HCT116 (cell line): ENCODE measurements around the gene ATXN1. TPM values are rescaled to one million over a fixed set of nuclear protein-coding genes. Genes with fewer than 3 reads are reported as not detected.

ENCODE experiments used
- ATAC-seq: fragments of 200-7000 bp; cut with Tn5 transposase; 2 replicates; pipeline ENCODE4 v1.9.1; 2020; ENCODE audit warnings: mild to moderate bottlenecking, moderate library complexity
- BruUV-seq: library from RNA; stranded (reverse); fragments of 400-500 nt; replicated peaks from 2 replicates; lab custom pipeline; 2021; lab: Mats Ljungman, UMichigan
- CTCF ChIA-PET: fragments of 300-600 bp; sonication (Branson Sonifier 250); formaldehyde crosslinking; loops from one replicate; lab custom pipeline; 2021; ENCODE audit warnings: antibody characterized with exemption; lab: Charles Lee
- POLR2A ChIA-PET: fragments of 300-600, 350-600 bp; sonication (Branson Sonifier 250); formaldehyde crosslinking; loops from one replicate; lab custom pipeline; 2021; ENCODE audit warnings: antibody characterized with exemption; lab: Charles Lee
- RAD21 ChIA-PET, 2 experiments: fragments of 300-600 bp; sonication (Branson Sonifier 250); formaldehyde crosslinking; loops; one replicate each; lab custom pipeline; 2023; ENCODE audit warnings: low total read pairs in 2 of 2; ENCODE audit not compliant: uncharacterized antibody in 2 of 2, unreplicated experiment in 2 of 2, low non-redundant PET in 1 of 2; lab: Charles Lee
- DNase-seq: peaks from one replicate; pipeline ENCODE4 v3.0.0-alpha.2; 2010; ENCODE audit warnings: low read depth, low spot score
- H2AFZ ChIP-seq: fragments of 200-600 bp; shearing (Covaris generic), sonication (generic); 2 replicates; pipeline ENCODE4 v1.6.1; 2017; ENCODE audit warnings: low read depth, mixed run types, mixed read lengths, antibody characterized with exemption, low read length; ENCODE audit not compliant: poor library complexity, severe bottlenecking
- H3K27ac ChIP-seq: 2 replicates; pipeline ENCODE4 v1.5.1; 2012; ENCODE audit warnings: low read depth, low read length
- H3K27me3 ChIP-seq: fragments of 200-600 bp; sonication (generic); 2 replicates; pipeline ENCODE4 v1.6.1; 2016; ENCODE audit warnings: mixed run types, low read length, mixed read lengths; ENCODE audit not compliant: insufficient read depth
- H3K36me3 ChIP-seq, 2 experiments: fragments of 200-500 bp in 1 of 2; fragments of 200-600 bp in 1 of 2; sonication (Bioruptor generic) in 1 of 2; sonication (generic) in 1 of 2; 2 replicates each; pipeline versions ENCODE4 v1.5.1 to v1.6.1; 2014 to 2016; ENCODE audit warnings: low read length in 2 of 2, inconsistent platforms in 1 of 2, mixed read lengths in 1 of 2, mixed run types in 1 of 2; ENCODE audit not compliant: insufficient read depth in 2 of 2, control insufficient read depth in 1 of 2
- H3K4me1 ChIP-seq, 2 experiments: fragments of 200-600 bp in 1 of 2; sonication (generic) in 1 of 2; 2 replicates each; pipeline versions ENCODE4 v1.5.1 to v1.6.1; 2012 to 2017; ENCODE audit warnings: low read length in 2 of 2, inconsistent platforms in 1 of 2, mild to moderate bottlenecking in 1 of 2, mixed read lengths in 1 of 2, mixed run types in 1 of 2, moderate library complexity in 1 of 2; ENCODE audit not compliant: insufficient read depth in 2 of 2, control insufficient read depth in 1 of 2
- H3K4me2 ChIP-seq: fragments of 200-600 bp; sonication (generic); 2 replicates; pipeline ENCODE4 v1.6.1; 2017; ENCODE audit warnings: mixed run types, low read length, mixed read lengths
- H3K4me3 ChIP-seq, 2 experiments: fragments of 200-600 bp in 1 of 2; sonication (generic) in 1 of 2; replicated peaks in 1 of 2; 2 replicates each; pipeline ENCODE4 v1.5.1; 2011 to 2016; ENCODE audit warnings: low read length in 2 of 2, control low read depth in 1 of 2, low read depth in 1 of 2, mild to moderate bottlenecking in 1 of 2, mixed read lengths in 1 of 2, mixed run types in 1 of 2
- H3K79me2 ChIP-seq: fragments of 200-600 bp; sonication (generic); 2 replicates; pipeline ENCODE4 v1.6.1; 2017; ENCODE audit warnings: mild to moderate bottlenecking, mixed run types, low read length, moderate library complexity, mixed read lengths; ENCODE audit not compliant: insufficient read depth
- H3K9ac ChIP-seq: fragments of 200-600 bp; sonication (generic); 2 replicates; pipeline ENCODE4 v1.6.1; 2016; ENCODE audit warnings: low read length, mixed read lengths
- H3K9me2 ChIP-seq: fragments of 200-600 bp; sonication (generic), shearing (Covaris generic); 2 replicates; pipeline ENCODE4 v1.6.1; 2017; ENCODE audit warnings: mixed run types, mild to moderate bottlenecking, moderate library complexity; ENCODE audit not compliant: insufficient read depth
- H3K9me3 ChIP-seq, 2 experiments: fragments of 200-500 bp in 1 of 2; fragments of 200-600 bp in 1 of 2; sonication (Bioruptor generic) in 1 of 2; sonication (generic) in 1 of 2; 2 replicates each; pipeline ENCODE4 v1.6.1; 2014 to 2017; ENCODE audit warnings: low read length in 2 of 2, mixed read lengths in 2 of 2, inconsistent platforms in 1 of 2, low read depth in 1 of 2, mild to moderate bottlenecking in 1 of 2, mixed run types in 1 of 2, moderate library complexity in 1 of 2; ENCODE audit not compliant: control insufficient read depth in 1 of 2, insufficient read depth in 1 of 2
- H4K20me1 ChIP-seq: fragments of 200-600 bp; sonication (generic), shearing (Covaris generic); 2 replicates; pipeline ENCODE4 v1.6.1; 2017; ENCODE audit warnings: mixed run types, mild to moderate bottlenecking, moderate library complexity; ENCODE audit not compliant: insufficient read depth
- ATF3 ChIP-seq: IDR thresholded peaks from 2 replicates; pipeline ENCODE4 v1.6.1; 2012
- EGR1 ChIP-seq: IDR thresholded peaks from 2 replicates; pipeline ENCODE4 v1.6.1; 2012; ENCODE audit warnings: low read depth
- EZH2 ChIP-seq: fragments of 200-600 bp; sonication (generic); IDR thresholded peaks from 2 replicates; pipeline ENCODE4 v1.6.1; 2017; ENCODE audit warnings: antibody characterized with exemption, mixed run types
- EZH2phosphoT487 ChIP-seq: fragments of 200-600 bp; IDR thresholded peaks from 2 replicates; pipeline ENCODE4 v1.6.1; 2018; ENCODE audit warnings: antibody characterized with exemption, borderline replicate concordance
- FOSL1 ChIP-seq: IDR thresholded peaks from 2 replicates; pipeline ENCODE4 v1.6.1; 2012; ENCODE audit warnings: low read depth
- MAX ChIP-seq: IDR thresholded peaks from 2 replicates; pipeline ENCODE4 v1.6.1; 2012
- POLR2A ChIP-seq: IDR thresholded peaks from 2 replicates; pipeline ENCODE4 v1.7.0; 2011; ENCODE audit warnings: borderline replicate concordance; ENCODE audit not compliant: insufficient read depth, insufficient read length; ENCODE audit errors: extremely low read depth
- RAD21 ChIP-seq: IDR thresholded peaks from 2 replicates; pipeline ENCODE4 v1.6.1; 2012; ENCODE audit warnings: low read depth, mild to moderate bottlenecking
- SIN3A ChIP-seq: IDR thresholded peaks from 2 replicates; pipeline ENCODE4 v1.6.1; 2012; ENCODE audit warnings: low read depth
- SP1 ChIP-seq: IDR thresholded peaks from 2 replicates; pipeline ENCODE4 v1.6.1; 2012; ENCODE audit warnings: low read depth
- SRF ChIP-seq: IDR thresholded peaks from 2 replicates; pipeline ENCODE4 v1.6.1; 2012; ENCODE audit warnings: low read depth
- ZBTB33 ChIP-seq: IDR thresholded peaks from 2 replicates; pipeline ENCODE4 v1.6.1; 2011; ENCODE audit warnings: mild to moderate bottlenecking, low read length, moderate library complexity; ENCODE audit not compliant: insufficient replicate concordance; ENCODE audit errors: extremely low read depth
- ZFX ChIP-seq: fragments of 450-650 bp; IDR thresholded peaks from 2 replicates; pipeline ENCODE4 v1.6.1; 2017
- ZNF274 ChIP-seq: fragments of 200-500 bp; sonication (Bioruptor generic); IDR thresholded peaks from 2 replicates; pipeline ENCODE4 v1.6.1; 2014; ENCODE audit warnings: mild to moderate bottlenecking, low read depth, low read length, inconsistent platforms
- intact Hi-C: fragments of 100-400 bp; cut with micrococcal nuclease; formaldehyde crosslinking; loops from 2 replicates; pipeline ENCODE4 v1.10.0; 2022
- total RNA-seq: library from RNA; stranded (reverse); gene quantifications from one replicate; pipeline ENCODE4 v1.2.1, GENCODE V29; 2021; ENCODE audit not compliant: unreplicated experiment
- TF ChIP-seq, protein P1 (sequence below): IDR thresholded peaks from 2 replicates; pipeline ENCODE4 v1.6.1; 2012; ENCODE audit warnings: low read depth
- TF ChIP-seq, protein P2 (sequence below), 3 experiments: fragments of 200-600 bp in 1 of 3; sonication (generic) in 1 of 3; IDR thresholded peaks in 2 of 3; conservative IDR thresholded peaks in 1 of 3; 2 replicates each; pipeline ENCODE4 v1.5.1; 2012 to 2017; ENCODE audit warnings: low read depth in 2 of 3, low read length in 2 of 3, antibody characterized with exemption in 1 of 3, borderline replicate concordance in 1 of 3, control low read depth in 1 of 3, mild to moderate bottlenecking in 1 of 3, mixed read lengths in 1 of 3, mixed run types in 1 of 3, moderate library complexity in 1 of 3; ENCODE audit not compliant: insufficient read depth in 1 of 3

Gene ATXN1
- total RNA-seq, 1 experiment from 2014 or later = 21.0 TPM

GRCh38 chr6:16335176-16335575, 426.1 kb downstream of the ATXN1 start:
- H3K4me2 ChIP-seq = no peak overlapping the region
- no peak for ATAC-seq
- H3K4me1 ChIP-seq = peaks cover 13 to 51% of the 10 kb centered on the region in 2 experiments; a peak in 3 of 4 replicates
- H3K27me3 ChIP-seq = no peaks in the 10 kb centered on the region
- intact Hi-C loops = no loop called here
- H3K27ac ChIP-seq = no peak overlapping the region
- no peak overlapping the region for H3K9ac ChIP-seq
- no peak overlapping the region for H2AFZ ChIP-seq
- no peaks in the 10 kb centered on the region for H3K36me3 ChIP-seq
- RAD21 ChIA-PET = no interaction called here
- BruUV-seq = no TSS peak
- CTCF ChIA-PET = interaction anchor here (0.6 to 1.0 kb wide), 3 partner anchors 15 to 197 kb away, joined by 3 read pairs; no protein-coding TSS in a partner anchor
- TF ChIP-seq FOSL1 = no peak
- no peak for TF ChIP-seq MAX
- TF ChIP-seq, protein P1, sequence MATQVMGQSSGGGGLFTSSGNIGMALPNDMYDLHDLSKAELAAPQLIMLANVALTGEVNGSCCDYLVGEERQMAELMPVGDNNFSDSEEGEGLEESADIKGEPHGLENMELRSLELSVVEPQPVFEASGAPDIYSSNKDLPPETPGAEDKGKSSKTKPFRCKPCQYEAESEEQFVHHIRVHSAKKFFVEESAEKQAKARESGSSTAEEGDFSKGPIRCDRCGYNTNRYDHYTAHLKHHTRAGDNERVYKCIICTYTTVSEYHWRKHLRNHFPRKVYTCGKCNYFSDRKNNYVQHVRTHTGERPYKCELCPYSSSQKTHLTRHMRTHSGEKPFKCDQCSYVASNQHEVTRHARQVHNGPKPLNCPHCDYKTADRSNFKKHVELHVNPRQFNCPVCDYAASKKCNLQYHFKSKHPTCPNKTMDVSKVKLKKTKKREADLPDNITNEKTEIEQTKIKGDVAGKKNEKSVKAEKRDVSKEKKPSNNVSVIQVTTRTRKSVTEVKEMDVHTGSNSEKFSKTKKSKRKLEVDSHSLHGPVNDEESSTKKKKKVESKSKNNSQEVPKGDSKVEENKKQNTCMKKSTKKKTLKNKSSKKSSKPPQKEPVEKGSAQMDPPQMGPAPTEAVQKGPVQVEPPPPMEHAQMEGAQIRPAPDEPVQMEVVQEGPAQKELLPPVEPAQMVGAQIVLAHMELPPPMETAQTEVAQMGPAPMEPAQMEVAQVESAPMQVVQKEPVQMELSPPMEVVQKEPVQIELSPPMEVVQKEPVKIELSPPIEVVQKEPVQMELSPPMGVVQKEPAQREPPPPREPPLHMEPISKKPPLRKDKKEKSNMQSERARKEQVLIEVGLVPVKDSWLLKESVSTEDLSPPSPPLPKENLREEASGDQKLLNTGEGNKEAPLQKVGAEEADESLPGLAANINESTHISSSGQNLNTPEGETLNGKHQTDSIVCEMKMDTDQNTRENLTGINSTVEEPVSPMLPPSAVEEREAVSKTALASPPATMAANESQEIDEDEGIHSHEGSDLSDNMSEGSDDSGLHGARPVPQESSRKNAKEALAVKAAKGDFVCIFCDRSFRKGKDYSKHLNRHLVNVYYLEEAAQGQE = no peak
- no peak for TF ChIP-seq RAD21
- TF ChIP-seq ATF3 = no peak
- TF ChIP-seq SIN3A = no peak
- TF ChIP-seq, protein P2, sequence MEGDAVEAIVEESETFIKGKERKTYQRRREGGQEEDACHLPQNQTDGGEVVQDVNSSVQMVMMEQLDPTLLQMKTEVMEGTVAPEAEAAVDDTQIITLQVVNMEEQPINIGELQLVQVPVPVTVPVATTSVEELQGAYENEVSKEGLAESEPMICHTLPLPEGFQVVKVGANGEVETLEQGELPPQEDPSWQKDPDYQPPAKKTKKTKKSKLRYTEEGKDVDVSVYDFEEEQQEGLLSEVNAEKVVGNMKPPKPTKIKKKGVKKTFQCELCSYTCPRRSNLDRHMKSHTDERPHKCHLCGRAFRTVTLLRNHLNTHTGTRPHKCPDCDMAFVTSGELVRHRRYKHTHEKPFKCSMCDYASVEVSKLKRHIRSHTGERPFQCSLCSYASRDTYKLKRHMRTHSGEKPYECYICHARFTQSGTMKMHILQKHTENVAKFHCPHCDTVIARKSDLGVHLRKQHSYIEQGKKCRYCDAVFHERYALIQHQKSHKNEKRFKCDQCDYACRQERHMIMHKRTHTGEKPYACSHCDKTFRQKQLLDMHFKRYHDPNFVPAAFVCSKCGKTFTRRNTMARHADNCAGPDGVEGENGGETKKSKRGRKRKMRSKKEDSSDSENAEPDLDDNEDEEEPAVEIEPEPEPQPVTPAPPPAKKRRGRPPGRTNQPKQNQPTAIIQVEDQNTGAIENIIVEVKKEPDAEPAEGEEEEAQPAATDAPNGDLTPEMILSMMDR (IDR thresholded peaks at IDR 0.05 in 2 of 3, conservative IDR thresholded peaks at IDR 0.05 in 1 of 3; ENCODE audit: borderline replicate concordance in 1 of 3, insufficient read depth in 1 of 3, low read depth in 2 of 3, low read length in 2 of 3) = no peak
- TF ChIP-seq SRF = no peak
- TF ChIP-seq ZBTB33 = no peak
- TF ChIP-seq ZFX = no peak
- no peak for TF ChIP-seq EZH2phosphoT487
- TF ChIP-seq SP1 = no peak
- no peak for TF ChIP-seq ZNF274
- no peak for TF ChIP-seq EGR1
- TF ChIP-seq EZH2 = no peak
- TF ChIP-seq POLR2A = no peak
- no peaks in the 10 kb centered on the region for H3K9me2 ChIP-seq
- DNase-seq = no peak
- no peaks in the 10 kb centered on the region for H4K20me1 ChIP-seq
- POLR2A ChIA-PET = no interaction called here
- no peaks in the 10 kb centered on the region for H3K9me3 ChIP-seq
- no peak overlapping the region for H3K4me3 ChIP-seq
- no peaks in the 10 kb centered on the region for H3K79me2 ChIP-seq
